ENCODE measurements around the gene SERTAD2.

Gene SERTAD2

GRCh38 chr2:64646007-64646880, 7.5 kb downstream of the SERTAD2 start:
- peak; percentile 91 for DNase-seq

GRCh38 chr2:64644458-64645382, 9.0 kb downstream of the SERTAD2 start:
- DNase-seq: peak; percentile 96

GRCh38 chr2:64643838-64644457, 9.8 kb downstream of the SERTAD2 start:
- no peak for DNase-seq

- DNase-seq: peak; percentile 48
Observed at GRCh38 chr2:64641599-64641998, 12.1 kb downstream of the SERTAD2 start.

- DNase-seq: no peak
Observed at GRCh38 chr2:64640153-64641044, 13.3 kb downstream of the SERTAD2 start.

- DNase-seq: no peak
Observed at GRCh38 chr2:64639691-64640090, 14.0 kb downstream of the SERTAD2 start.

GRCh38 chr2:64638502-64639120, 15.1 kb downstream of the SERTAD2 start:
- DNase-seq: no peak

- no peak for DNase-seq
Observed at GRCh38 chr2:64637931-64638330, 15.8 kb downstream of the SERTAD2 start.

- DNase-seq: peak; percentile 61
Observed at GRCh38 chr2:64637000-64637635, 16.6 kb downstream of the SERTAD2 start.

- DNase-seq: peak; percentile 69
Observed at GRCh38 chr2:64635976-64636911, 17.5 kb downstream of the SERTAD2 start.

- no peak for DNase-seq
Observed at GRCh38 chr2:64634345-64635267, 19.1 kb downstream of the SERTAD2 start.

- no peak for DNase-seq
Observed at GRCh38 chr2:64632835-64633819, 20.6 kb downstream of the SERTAD2 start.

- no peak for DNase-seq
Observed at GRCh38 chr2:64631771-64632170, 21.9 kb downstream of the SERTAD2 start.

- DNase-seq: no peak
Observed at GRCh38 chr2:64630752-64631151, 23.0 kb downstream of the SERTAD2 start.

- no peak for DNase-seq
Observed at GRCh38 chr2:64629875-64630274, 23.8 kb downstream of the SERTAD2 start.

- no peak for DNase-seq
Observed at GRCh38 chr2:64629329-64629781, 24.4 kb downstream of the SERTAD2 start.

All from hematopoietic multipotent progenitor cell treated with erythropoietin and hydrocortisone succinate and interleukin-3 and kit ligand, for 4 days (in vitro differentiated cells).